ENCODE data around the gene ELFN2.

- TF ChIP-seq CTCF (tag by site-specific recombination; IDR thresholded peaks at IDR 0.05) (no peak), YY1 (tag by site-specific recombination; IDR thresholded peaks at IDR 0.05) (no peak), ZNF76 (tag by site-specific recombination; IDR thresholded peaks at IDR 0.05; ENCODE audit: borderline replicate concordance, low read depth) (no peak), YY2 (tag by site-specific recombination; IDR thresholded peaks at IDR 0.05) (no peak), REST (tag by site-specific recombination; IDR thresholded peaks at IDR 0.05) (no peak), KLF8 (tag by site-specific recombination; IDR thresholded peaks at IDR 0.05) (no peak), ZNF549 (tag by site-specific recombination; IDR thresholded peaks at IDR 0.05) (no peak), ZNF777 (tag by site-specific recombination; IDR thresholded peaks at IDR 0.05; ENCODE audit: borderline replicate concordance) (no peak), ZNF274 (IDR thresholded peaks at IDR 0.05; ENCODE audit: low read length) (no peak), ZNF274 (tag by site-specific recombination; IDR thresholded peaks at IDR 0.05; ENCODE audit: borderline replicate concordance) (no peak)
These were observed 51.5 kb downstream of the ELFN2 start for GRCh38 chr22:37375801-37376200.
